CD4-positive, alpha-beta T cell (primary cell): ENCODE measurements around the gene GLYR1. TPM values are rescaled to one million over a fixed set of nuclear protein-coding genes. Genes with fewer than 3 reads are reported as not detected.

ENCODE experiments used
- ATAC-seq: fragments of 200-7000 bp; cut with Tn5 transposase; one replicate; pipeline ENCODE4 v1.10.0; 2022; ENCODE audit warnings: mild to moderate bottlenecking; ENCODE audit not compliant: poor library complexity
- CTCF ChIA-PET: fragments of 350-600 bp; sonication (Branson Sonifier 250); formaldehyde crosslinking; loops from one replicate; lab custom pipeline; 2021; ENCODE audit warnings: antibody characterized with exemption, inconsistent platforms; lab: Charles Lee
- POLR2A ChIA-PET: fragments of 350-600 bp; sonication (Branson Sonifier 250); formaldehyde crosslinking; loops from one replicate; lab custom pipeline; 2021; ENCODE audit warnings: antibody characterized with exemption, inconsistent platforms; lab: Charles Lee
- DNase-seq, 14 experiments: peaks; one replicate each; pipeline ENCODE4 v3.0.0-alpha.2; 2013 to 2020; ENCODE audit warnings: mixed read lengths in 2 of 14
- H3K27ac ChIP-seq, 2 donors: one replicate each; pipeline versions ENCODE4 v1.5.1 to v1.7.0; 2013; ENCODE audit warnings: low read length in 2 of 2, low read depth in 1 of 2, mild to moderate bottlenecking in 1 of 2
- H3K27me3 ChIP-seq, 2 experiments: 1 replicate in 1 of 2; 2 replicates in 1 of 2; pipeline versions ENCODE4 v1.6.1 to v1.7.0; 2013; ENCODE audit warnings: low read length in 2 of 2, control low read depth in 1 of 2, mild to moderate bottlenecking in 1 of 2, moderate library complexity in 1 of 2; ENCODE audit not compliant: insufficient read depth in 2 of 2, control insufficient read depth in 1 of 2
- H3K36me3 ChIP-seq: one replicate; pipeline ENCODE4 v1.6.1; 2013; ENCODE audit warnings: low read length, control low read depth; ENCODE audit not compliant: insufficient read depth
- H3K4me1 ChIP-seq: one replicate; pipeline ENCODE4 v1.6.1; 2013; ENCODE audit warnings: low read length, control low read depth; ENCODE audit not compliant: insufficient read depth
- H3K4me3 ChIP-seq: one replicate; pipeline ENCODE4 v1.5.1; 2013; ENCODE audit warnings: mild to moderate bottlenecking, low read length, moderate library complexity
- H3K9me3 ChIP-seq, 2 experiments: 1 replicate in 1 of 2; 2 replicates in 1 of 2; pipeline versions ENCODE4 v1.6.1 to v1.7.0; 2013; ENCODE audit warnings: low read length in 2 of 2, mild to moderate bottlenecking in 2 of 2, control low read depth in 1 of 2, moderate library complexity in 1 of 2; ENCODE audit not compliant: control insufficient read depth in 1 of 2, insufficient read depth in 1 of 2
- H3K27ac Mint-ChIP-seq: one replicate; pipeline ENCODE4 v1.8.0; 2020; ENCODE audit warnings: mixed read lengths
- H3K27me3 Mint-ChIP-seq: one replicate; pipeline ENCODE4 v1.8.0; 2021; ENCODE audit warnings: mixed read lengths
- H3K36me3 Mint-ChIP-seq: one replicate; pipeline ENCODE4 v1.8.0; 2021; ENCODE audit warnings: low read depth, mixed read lengths
- H3K4me1 Mint-ChIP-seq: one replicate; pipeline ENCODE4 v1.8.0; 2021; ENCODE audit warnings: low read depth, mixed read lengths
- H3K4me3 Mint-ChIP-seq: one replicate; pipeline ENCODE4 v1.8.0; 2020; ENCODE audit warnings: mild to moderate bottlenecking, mixed read lengths
- H3K9me3 Mint-ChIP-seq: one replicate; pipeline ENCODE4 v1.8.0; 2020; ENCODE audit warnings: mixed read lengths
- intact Hi-C, 2 experiments: fragments of 100-400 bp; cut with DNase I in 1 of 2; cut with micrococcal nuclease in 1 of 2; formaldehyde crosslinking; loops; one replicate each; pipeline versions ENCODE4 v1.15.1 to v1.9.0; 2023 to 2025; cut with DNase I, micrococcal nuclease
- total RNA-seq, 174 experiments: library from RNA in 2 of 174; stranded (reverse) in 2 of 174; gene quantifications; one replicate each; pipeline ENCODE4 v1.2.3 and lab custom pipeline; 2021 to 2026
- TF ChIP-seq, protein P1 (sequence below): fragments of 200-600 bp; IDR thresholded peaks from one replicate; pipeline ENCODE4 v1.8.0; 2022; ENCODE audit warnings: antibody characterized with exemption, mild to moderate bottlenecking

GLYR1 gene
- total RNA-seq, 2 experiments from 2014 or later: 71.7 to 77.2 TPM

DNA sequence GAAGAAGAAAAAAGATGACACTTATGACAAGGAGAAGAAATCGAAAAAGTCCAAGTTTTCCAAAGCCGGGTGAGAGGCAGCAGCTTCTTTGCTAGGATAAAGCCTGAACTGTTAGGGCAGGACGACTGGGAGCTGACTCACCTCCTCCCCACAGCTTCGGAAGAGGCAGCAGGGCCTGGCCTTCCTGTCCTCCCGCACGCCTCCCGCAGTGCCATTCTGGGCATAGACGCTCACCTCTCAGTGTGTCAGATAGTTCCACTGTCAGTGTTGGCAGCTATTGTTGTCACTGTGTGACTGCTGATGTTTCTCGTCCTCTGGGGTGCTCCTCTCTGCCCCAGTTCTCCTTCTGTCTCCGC lies 12.8 kb upstream of the GLYR1 start:
- Histone ChIP-seq H3K4me1 (no peaks in the 10 kb centered on the region), H3K27me3 (no peaks in the 10 kb centered on the region), H3K27ac (no peak overlapping the region), H3K4me3 (no peak overlapping the region), H3K9me3 (no peaks in the 10 kb centered on the region), H3K36me3 (peaks cover 82% of the 10 kb centered on the region)
- Mint-ChIP-seq H3K9me3 (no peaks in the 10 kb centered on the region), H3K4me3 (no peak overlapping the region), H3K27me3 (no peaks in the 10 kb centered on the region), H3K4me1 (peaks cover 8% of the 10 kb centered on the region), H3K27ac (no peak overlapping the region), H3K36me3 (peaks cover 92% of the 10 kb centered on the region)
- ATAC-seq: no peak
- ChIA-PET CTCF (no interaction called here), POLR2A (no interaction called here)
- TF ChIP-seq, protein P1, sequence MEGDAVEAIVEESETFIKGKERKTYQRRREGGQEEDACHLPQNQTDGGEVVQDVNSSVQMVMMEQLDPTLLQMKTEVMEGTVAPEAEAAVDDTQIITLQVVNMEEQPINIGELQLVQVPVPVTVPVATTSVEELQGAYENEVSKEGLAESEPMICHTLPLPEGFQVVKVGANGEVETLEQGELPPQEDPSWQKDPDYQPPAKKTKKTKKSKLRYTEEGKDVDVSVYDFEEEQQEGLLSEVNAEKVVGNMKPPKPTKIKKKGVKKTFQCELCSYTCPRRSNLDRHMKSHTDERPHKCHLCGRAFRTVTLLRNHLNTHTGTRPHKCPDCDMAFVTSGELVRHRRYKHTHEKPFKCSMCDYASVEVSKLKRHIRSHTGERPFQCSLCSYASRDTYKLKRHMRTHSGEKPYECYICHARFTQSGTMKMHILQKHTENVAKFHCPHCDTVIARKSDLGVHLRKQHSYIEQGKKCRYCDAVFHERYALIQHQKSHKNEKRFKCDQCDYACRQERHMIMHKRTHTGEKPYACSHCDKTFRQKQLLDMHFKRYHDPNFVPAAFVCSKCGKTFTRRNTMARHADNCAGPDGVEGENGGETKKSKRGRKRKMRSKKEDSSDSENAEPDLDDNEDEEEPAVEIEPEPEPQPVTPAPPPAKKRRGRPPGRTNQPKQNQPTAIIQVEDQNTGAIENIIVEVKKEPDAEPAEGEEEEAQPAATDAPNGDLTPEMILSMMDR: no peak
- no peak for DNase-seq
- intact Hi-C loops: no loop called here

DNA sequence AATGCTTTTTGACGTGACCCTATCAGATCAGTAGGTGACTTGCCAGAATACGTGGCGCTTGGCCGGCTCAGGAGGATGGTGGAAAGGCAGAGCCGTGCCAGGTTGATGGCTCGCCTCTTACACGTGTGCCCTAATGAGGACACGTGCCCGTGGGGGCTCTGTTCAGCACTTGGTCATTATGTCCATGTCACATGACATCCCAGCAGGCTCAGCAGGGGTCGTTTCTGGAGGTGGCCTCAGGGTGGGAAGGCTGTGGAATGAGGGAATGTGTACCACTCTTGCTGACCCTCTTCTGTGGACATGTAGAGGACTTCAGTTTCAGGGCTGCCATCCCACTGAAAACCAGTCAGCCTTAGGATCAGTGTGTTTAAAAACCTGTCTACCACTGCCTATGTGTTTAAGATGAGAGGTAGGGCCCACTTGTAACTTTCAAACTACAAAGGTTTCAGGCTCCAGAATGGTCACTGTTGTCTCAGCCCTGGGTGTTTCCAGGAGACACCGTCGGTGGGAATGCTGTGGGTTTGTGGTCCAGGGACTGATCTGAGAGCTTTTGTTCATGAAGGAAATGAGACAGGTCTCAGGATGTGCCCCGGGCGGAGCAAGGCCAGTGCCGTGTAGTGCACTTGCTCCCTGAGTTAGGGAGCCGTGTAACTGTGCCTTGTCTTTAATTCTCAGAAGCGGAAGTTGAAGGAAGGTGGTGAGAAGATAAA lies 12.3 kb upstream of the GLYR1 start:
- ATAC-seq: no peak
- Histone ChIP-seq H3K4me3 (no peak overlapping the region), H3K4me1 (no peaks in the 10 kb centered on the region), H3K36me3 (peaks cover 80% of the 10 kb centered on the region), H3K27ac (no peak overlapping the region), H3K9me3 (no peaks in the 10 kb centered on the region), H3K27me3 (no peaks in the 10 kb centered on the region)
- Mint-ChIP-seq H3K36me3 (peaks cover 92% of the 10 kb centered on the region), H3K27ac (no peak overlapping the region), H3K4me1 (peaks cover 3% of the 10 kb centered on the region), H3K27me3 (no peaks in the 10 kb centered on the region), H3K9me3 (no peaks in the 10 kb centered on the region), H3K4me3 (no peak overlapping the region)
- ChIA-PET CTCF (no interaction called here), POLR2A (no interaction called here)
- DNase-seq: no peak
- TF ChIP-seq, protein P1: no peak
- intact Hi-C loops: no loop called here

DNA sequence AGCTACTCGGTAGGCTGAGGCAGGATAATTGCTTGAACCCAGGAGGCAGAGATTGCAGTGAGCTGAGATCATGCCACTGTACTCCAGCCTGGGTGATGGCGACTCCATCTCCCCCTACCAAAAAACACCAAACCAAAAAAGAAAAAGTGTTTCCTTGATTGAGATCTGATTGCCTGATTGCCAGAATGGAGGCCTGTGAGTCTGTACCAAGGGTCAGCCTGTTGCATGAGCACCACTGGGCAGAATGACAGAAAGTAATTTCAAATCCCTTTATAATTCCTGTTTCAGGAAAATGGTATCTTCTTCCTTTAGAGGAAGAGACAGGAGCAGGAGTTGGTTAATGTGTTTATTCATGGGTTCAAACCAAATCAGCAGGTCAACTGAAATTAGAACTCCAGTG lies 8.7 kb upstream of the GLYR1 start:
- DNase-seq: no peak
- CTCF ChIA-PET: no interaction called here

More for the DNA sequence above, 8.7 kb upstream of the GLYR1 start:
- H3K36me3 Mint-ChIP-seq: peaks cover 84% of the 10 kb centered on the region
- POLR2A ChIA-PET: no interaction called here
- ATAC-seq: no peak
- Histone ChIP-seq H3K36me3 (peaks cover 65% of the 10 kb centered on the region), H3K27me3 (no peaks in the 10 kb centered on the region), H3K4me1 (peaks cover 10% of the 10 kb centered on the region), H3K4me3 (no peak overlapping the region), H3K9me3 (no peaks in the 10 kb centered on the region), H3K27ac (no peak overlapping the region)
- no peak overlapping the region for H3K4me3 Mint-ChIP-seq
- intact Hi-C loops: no loop called here
- no peaks in the 10 kb centered on the region for H3K9me3 Mint-ChIP-seq
- TF ChIP-seq, protein P1: no peak
- H3K27ac Mint-ChIP-seq: no peak overlapping the region
- no peaks in the 10 kb centered on the region for H3K27me3 Mint-ChIP-seq
- peaks cover 19% of the 10 kb centered on the region for H3K4me1 Mint-ChIP-seq
